HCT116 (cell line): ENCODE measurements around the gene PDZRN4.

ENCODE experiments used
- CEBPB ChIP-seq: IDR thresholded peaks from 2 replicates; pipeline ENCODE4 v1.6.1; 2012; ENCODE audit warnings: low read depth
- CTCF ChIP-seq, 3 experiments: fragments of 200-600 bp in 1 of 3; sonication (generic) in 1 of 3; IDR thresholded peaks in 2 of 3; conservative IDR thresholded peaks in 1 of 3; 2 replicates each; pipeline ENCODE4 v1.5.1; 2012 to 2017; ENCODE audit warnings: low read depth in 2 of 3, low read length in 2 of 3, antibody characterized with exemption in 1 of 3, borderline replicate concordance in 1 of 3, control low read depth in 1 of 3, mild to moderate bottlenecking in 1 of 3, mixed read lengths in 1 of 3, mixed run types in 1 of 3, moderate library complexity in 1 of 3; ENCODE audit not compliant: insufficient read depth in 1 of 3
- ELF1 ChIP-seq: IDR thresholded peaks from 2 replicates; pipeline ENCODE4 v1.6.1; 2012; ENCODE audit warnings: low read depth, borderline replicate concordance
- EZH2 ChIP-seq: fragments of 200-600 bp; sonication (generic); IDR thresholded peaks from 2 replicates; pipeline ENCODE4 v1.6.1; 2017; ENCODE audit warnings: antibody characterized with exemption, mixed run types
- JUND ChIP-seq: IDR thresholded peaks from 2 replicates; pipeline ENCODE4 v1.6.1; 2012
- MAX ChIP-seq: IDR thresholded peaks from 2 replicates; pipeline ENCODE4 v1.6.1; 2012
- POLR2A ChIP-seq: IDR thresholded peaks from 2 replicates; pipeline ENCODE4 v1.7.0; 2011; ENCODE audit warnings: borderline replicate concordance; ENCODE audit not compliant: insufficient read depth, insufficient read length; ENCODE audit errors: extremely low read depth
- POLR2AphosphoS5 ChIP-seq: IDR thresholded peaks from 2 replicates; pipeline ENCODE4 v1.6.1; 2011; ENCODE audit warnings: mild to moderate bottlenecking, low read depth, low read length, moderate library complexity
- TCF7L2 ChIP-seq: IDR thresholded peaks from 2 replicates; pipeline ENCODE4 v1.7.0; 2011; ENCODE audit warnings: borderline replicate concordance, inconsistent platforms; ENCODE audit not compliant: insufficient read depth, insufficient read length; ENCODE audit errors: extremely low read depth
- YY1 ChIP-seq: IDR thresholded peaks from 2 replicates; pipeline ENCODE4 v1.6.1; 2011; ENCODE audit warnings: low read length, low read depth, moderate library complexity, mild to moderate bottlenecking; ENCODE audit not compliant: insufficient replicate concordance; ENCODE audit errors: extremely low read depth
- ZNF274 ChIP-seq: fragments of 200-500 bp; sonication (Bioruptor generic); IDR thresholded peaks from 2 replicates; pipeline ENCODE4 v1.6.1; 2014; ENCODE audit warnings: mild to moderate bottlenecking, low read depth, low read length, inconsistent platforms

GRCh38 chr12:41140117-41140516, 48.0 kb upstream of the PDZRN4 start:
- TF ChIP-seq CTCF (IDR thresholded peaks at IDR 0.05 in 2 of 3, conservative IDR thresholded peaks at IDR 0.05 in 1 of 3; ENCODE audit: borderline replicate concordance in 1 of 3, insufficient read depth in 1 of 3, low read depth in 2 of 3, low read length in 2 of 3) (no peak), ZNF274 (no peak), CEBPB (no peak), EZH2 (no peak), POLR2AphosphoS5 (no peak), TCF7L2 (no peak), MAX (no peak), YY1 (no peak), POLR2A (no peak), JUND (no peak), ELF1 (no peak)
